ENCODE measurements around the gene TP53I11. TPM values are rescaled to one million over a fixed set of nuclear protein-coding genes. Genes with fewer than 3 reads are reported as not detected.
A peak's percentile ranks its signal among the peaks of the same experiment; 100 is the strongest.

TP53I11 gene
- total and polyA plus RNA-seq, 2 donors (not counting 1 experiment from before 2014, with no cell fraction given): 25.0 to 229 TPM

DNA sequence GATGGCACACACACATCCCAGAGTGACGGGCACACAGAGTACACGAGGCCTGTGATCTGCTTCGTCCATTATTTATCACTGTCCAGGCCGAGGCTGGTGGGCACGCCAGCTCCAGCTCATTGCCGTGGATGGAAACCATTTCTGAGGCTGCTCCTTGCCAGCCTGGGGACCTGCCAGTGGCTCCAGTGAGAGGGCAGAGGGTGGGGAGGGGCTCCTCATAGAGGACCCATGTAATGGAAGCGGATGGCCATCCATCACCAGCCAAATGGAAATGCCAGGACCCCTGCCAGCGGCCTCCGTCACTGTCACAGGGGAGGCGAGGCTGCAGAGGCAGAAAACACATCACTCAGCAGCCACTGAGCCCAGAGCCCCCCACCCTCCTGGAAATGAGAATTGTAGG is 35.7 kb downstream of the TP53I11 start:
- Histone ChIP-seq H3K4me3 (ENCODE audit: control extremely low read depth in 1 of 5, extremely low read depth in 1 of 5, insufficient read depth in 1 of 5, low read depth in 2 of 5, low read length in 4 of 5) (no peak overlapping the region), H3K27me3 (replicated peaks in 1 of 4; ENCODE audit: control extremely low read depth in 1 of 4, control insufficient read depth in 3 of 4, insufficient read depth in 4 of 4, low read length in 3 of 4) (no peaks in the 10 kb centered on the region), H3K36me3 (replicated peaks in 1 of 2; ENCODE audit: control extremely low read depth in 1 of 2, control insufficient read depth in 1 of 2, extremely low read depth in 1 of 2, insufficient read depth in 2 of 2, low read length in 1 of 2) (no peaks in the 10 kb centered on the region), H3K79me2 (ENCODE audit: control insufficient read depth, insufficient read depth, low read length) (no peaks in the 10 kb centered on the region), H3K9ac (ENCODE audit: low read length) (no peak overlapping the region), H2AFZ (ENCODE audit: insufficient read depth, low read depth, low read length, poor library complexity, severe bottlenecking) (no peak overlapping the region), H3K9me3 (ENCODE audit: control extremely low read depth in 1 of 3, control insufficient read depth in 2 of 3, insufficient read depth in 1 of 3, low read length in 2 of 3) (no peaks in the 10 kb centered on the region), H3K27ac (ENCODE audit: low read length in 2 of 2) (no peak overlapping the region), H4K20me1 (ENCODE audit: control insufficient read depth, insufficient read depth, low read length, poor library complexity, severe bottlenecking) (no peaks in the 10 kb centered on the region), H3K4me2 (replicated peaks; ENCODE audit: low read depth, low read length, poor library complexity, severe bottlenecking) (peak overlapping the region; percentile 49), H3K4me1 (ENCODE audit: control insufficient read depth in 2 of 2, insufficient read depth in 2 of 2, low read length in 2 of 2) (peaks cover 30 to 40% of the 10 kb centered on the region in 2 donors)
- CTCF ChIA-PET: interaction anchor here (2.1 to 3.1 kb wide), 3 partner anchors 12 to 195 kb away, joined by 6 to 17 read pairs (median 16); no protein-coding TSS in a partner anchor
- no peak for TF ChIP-seq EZH2 (IDR thresholded peaks at IDR 0.05; ENCODE audit: borderline replicate concordance, insufficient read depth, low read depth, low read length, poor library complexity, severe bottlenecking)
- TF ChIP-seq CTCF (IDR thresholded peaks at IDR 0.05): no peak
- Mint-ChIP-seq H3K4me1 (peaks cover 27% of the 10 kb centered on the region), H3K27me3 (peaks cover 4% of the 10 kb centered on the region), H3K9me3 (ENCODE audit: insufficient read depth) (no peaks in the 10 kb centered on the region), H3K4me3 (no peak overlapping the region), H3K27ac (no peak overlapping the region)
- 81% methylated on average over 8 of the region's 10 CpGs for WGBS (ENCODE audit: insufficient coverage)
- POLR2A ChIA-PET: no interaction called here
- intact Hi-C loops (cut with micrococcal nuclease): no loop called here
- DNase-seq: no peak
- ATAC-seq (ENCODE audit: low read depth): no peak

GRCh38 chr11:44914105-44914504 is 36.6 kb downstream of the TP53I11 start:
- peaks cover 27% of the 10 kb centered on the region for H3K4me1 Mint-ChIP-seq
- no peak overlapping the region for H2AFZ ChIP-seq (ENCODE audit: insufficient read depth, low read depth, low read length, poor library complexity, severe bottlenecking)
- intact Hi-C loops (cut with micrococcal nuclease): loop anchor here (5.0 kb wide), 1 partner anchor 137 kb away; no protein-coding TSS in a partner anchor

More at GRCh38 chr11:44914105-44914504, 36.6 kb downstream of the TP53I11 start:
- no peaks in the 10 kb centered on the region for H3K36me3 ChIP-seq (replicated peaks in 1 of 2; ENCODE audit: control extremely low read depth in 1 of 2, control insufficient read depth in 1 of 2, extremely low read depth in 1 of 2, insufficient read depth in 2 of 2, low read length in 1 of 2)
- no peak overlapping the region for H3K27ac ChIP-seq (ENCODE audit: low read length in 2 of 2)
- no peak overlapping the region for H3K4me3 ChIP-seq (ENCODE audit: control extremely low read depth in 1 of 5, extremely low read depth in 1 of 5, insufficient read depth in 1 of 5, low read depth in 2 of 5, low read length in 4 of 5)
- no peak overlapping the region for H3K9ac ChIP-seq (ENCODE audit: low read length)
- H3K4me1 ChIP-seq (ENCODE audit: control insufficient read depth in 2 of 2, insufficient read depth in 2 of 2, low read length in 2 of 2): peaks cover 30 to 40% of the 10 kb centered on the region in 2 donors
- H3K79me2 ChIP-seq (ENCODE audit: control insufficient read depth, insufficient read depth, low read length): no peaks in the 10 kb centered on the region
- ChIA-PET POLR2A (no interaction called here), CTCF (interaction anchor here (2.1 to 4.2 kb wide), 4 partner anchors 13 to 196 kb away, joined by 6 to 36 read pairs (median 16); no protein-coding TSS in a partner anchor)
- WGBS (ENCODE audit: insufficient coverage): 100% methylated on average over 2 of the region's 2 CpGs
- DNase-seq (no peak), ATAC-seq (ENCODE audit: low read depth) (no peak)
- H3K9me3 ChIP-seq (ENCODE audit: control extremely low read depth in 1 of 3, control insufficient read depth in 2 of 3, insufficient read depth in 1 of 3, low read length in 2 of 3): no peaks in the 10 kb centered on the region
- Mint-ChIP-seq H3K27ac (no peak overlapping the region), H3K9me3 (ENCODE audit: insufficient read depth) (no peaks in the 10 kb centered on the region), H3K27me3 (peaks cover 4% of the 10 kb centered on the region), H3K4me3 (no peak overlapping the region)
- no peaks in the 10 kb centered on the region for H4K20me1 ChIP-seq (ENCODE audit: control insufficient read depth, insufficient read depth, low read length, poor library complexity, severe bottlenecking)
- H3K27me3 ChIP-seq (replicated peaks in 1 of 4; ENCODE audit: control extremely low read depth in 1 of 4, control insufficient read depth in 3 of 4, insufficient read depth in 4 of 4, low read length in 3 of 4): peaks cover 0 to 4% (median 0%) of the 10 kb centered on the region in 4 experiments
- no peak for TF ChIP-seq EZH2 (IDR thresholded peaks at IDR 0.05; ENCODE audit: borderline replicate concordance, insufficient read depth, low read depth, low read length, poor library complexity, severe bottlenecking)
- no peak for TF ChIP-seq CTCF (IDR thresholded peaks at IDR 0.05)
- no peak overlapping the region for H3K4me2 ChIP-seq (replicated peaks; ENCODE audit: low read depth, low read length, poor library complexity, severe bottlenecking)

Measured in B cell (primary cell).